Skeletal muscle cell (primary cell): Measurements from ENCODE around the gene SFSWAP.
A peak's percentile ranks its signal among the peaks of the same experiment; 100 is the strongest.

ENCODE experiments used
- DNase-seq: peaks from one replicate; pipeline ENCODE4 v3.0.0-alpha.2; 2010; ENCODE audit warnings: low read depth
- H3K4me3 ChIP-seq: 2 replicates; pipeline ENCODE4 v1.5.1; 2011; ENCODE audit warnings: low read depth, mild to moderate bottlenecking, control low read depth, low read length, moderate library complexity

Gene SFSWAP

GRCh38 chr12:131825146-131825892 lies 114.4 kb downstream of the SFSWAP start:
- DNase-seq = no peak
- no peak overlapping the region for H3K4me3 ChIP-seq

- no peak for DNase-seq
- no peak overlapping the region for H3K4me3 ChIP-seq
These were observed 115.4 kb downstream of the SFSWAP start for GRCh38 chr12:131826097-131826928.

DNA sequence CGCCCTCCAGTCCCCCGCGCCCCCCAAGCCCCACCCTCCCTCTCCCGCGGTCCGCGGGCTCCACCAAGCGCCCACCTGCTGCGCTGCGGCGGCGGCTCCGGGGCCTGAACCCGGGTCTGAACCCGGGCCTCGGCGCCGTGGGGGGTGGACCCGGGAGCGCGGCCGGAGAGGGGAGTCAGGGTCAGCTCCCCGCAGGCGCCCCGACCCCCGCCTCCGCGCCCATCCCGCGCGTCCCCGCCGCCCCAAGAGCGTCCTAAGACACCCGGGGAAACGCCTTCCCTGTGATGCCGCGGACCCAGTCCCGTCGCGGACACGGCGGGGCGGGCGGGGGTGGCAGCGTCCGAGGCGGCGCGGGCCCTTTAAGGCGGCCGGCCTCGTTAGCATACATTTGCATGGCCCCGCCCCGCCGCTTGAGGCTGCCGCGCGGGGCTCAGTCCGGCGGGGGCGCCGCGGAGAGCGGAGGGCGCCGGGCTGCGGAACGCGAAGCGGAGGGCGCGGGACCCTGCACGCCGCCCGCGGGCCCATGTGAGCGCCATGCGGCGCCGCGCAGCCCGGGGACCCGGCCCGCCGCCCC lies 117.2 kb downstream of the SFSWAP start, which contains the start of gene MMP17:
Gene MMP17 (plus strand): TSS at position 433 of the 574 bp plus-strand sequence. CDS start 102 bp downstream, at position 535.
- peak within 1 kb of the TSS; percentile 59 for H3K4me3 ChIP-seq
- DNase-seq = no peak

DNA sequence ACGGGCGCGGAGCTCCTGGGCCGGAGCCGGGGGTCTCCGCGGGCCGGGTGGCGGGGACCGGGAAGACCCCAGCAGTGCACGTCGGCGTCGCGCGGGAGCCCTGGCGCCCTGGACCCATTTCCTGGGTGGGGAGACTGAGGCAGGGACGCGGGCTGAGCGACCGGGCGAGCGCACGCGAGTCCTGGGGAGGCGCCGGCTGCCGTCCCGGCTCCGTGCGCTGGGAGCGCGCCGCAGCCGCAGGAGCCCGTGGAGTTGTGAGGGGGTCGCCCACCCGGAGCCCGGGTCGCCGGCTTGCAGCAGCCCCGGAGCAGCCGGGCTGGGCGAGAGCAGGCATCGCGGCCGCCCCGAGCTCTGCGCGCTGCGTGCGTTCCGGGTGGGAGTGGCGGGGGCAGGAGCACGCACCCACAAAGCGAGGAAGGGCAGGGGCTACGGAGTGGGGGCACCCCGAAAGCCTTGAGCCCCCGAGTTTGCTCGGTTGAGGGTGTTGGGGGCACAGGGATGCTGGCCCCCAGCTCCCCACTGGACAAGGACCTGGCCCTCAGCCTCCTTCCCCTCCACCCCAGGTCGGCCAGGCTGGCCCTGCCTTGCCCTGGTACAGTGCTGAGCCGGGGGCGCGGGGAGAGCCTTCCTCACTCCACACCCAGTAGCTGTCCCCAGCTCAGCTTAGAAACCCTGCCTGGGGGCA lies 117.9 kb downstream of the SFSWAP start:
- DNase-seq = no peak
- H3K4me3 ChIP-seq = peak overlapping the region; percentile 59

DNA sequence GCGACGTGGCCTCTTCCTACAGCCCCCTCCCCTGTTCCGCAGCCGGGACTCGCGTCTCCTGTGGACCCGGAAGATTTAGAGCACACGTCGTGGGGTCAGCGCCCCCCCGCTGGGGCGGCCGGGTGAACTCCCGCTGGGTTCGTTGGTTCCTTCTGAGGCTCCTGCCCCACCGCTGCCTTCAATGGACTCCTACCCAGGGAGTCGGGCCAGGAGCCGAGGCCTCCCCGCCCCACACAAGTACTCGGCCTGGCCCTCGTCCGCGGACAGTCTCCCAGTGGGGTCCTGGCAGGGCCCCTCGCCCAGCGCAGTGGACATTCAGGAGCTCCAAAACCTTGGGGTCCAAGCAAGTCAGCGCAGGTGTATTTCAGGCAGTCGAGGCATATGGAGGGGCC lies 118.5 kb downstream of the SFSWAP start:
- no peak for DNase-seq
- H3K4me3 ChIP-seq = peak overlapping the region; percentile 59

DNA sequence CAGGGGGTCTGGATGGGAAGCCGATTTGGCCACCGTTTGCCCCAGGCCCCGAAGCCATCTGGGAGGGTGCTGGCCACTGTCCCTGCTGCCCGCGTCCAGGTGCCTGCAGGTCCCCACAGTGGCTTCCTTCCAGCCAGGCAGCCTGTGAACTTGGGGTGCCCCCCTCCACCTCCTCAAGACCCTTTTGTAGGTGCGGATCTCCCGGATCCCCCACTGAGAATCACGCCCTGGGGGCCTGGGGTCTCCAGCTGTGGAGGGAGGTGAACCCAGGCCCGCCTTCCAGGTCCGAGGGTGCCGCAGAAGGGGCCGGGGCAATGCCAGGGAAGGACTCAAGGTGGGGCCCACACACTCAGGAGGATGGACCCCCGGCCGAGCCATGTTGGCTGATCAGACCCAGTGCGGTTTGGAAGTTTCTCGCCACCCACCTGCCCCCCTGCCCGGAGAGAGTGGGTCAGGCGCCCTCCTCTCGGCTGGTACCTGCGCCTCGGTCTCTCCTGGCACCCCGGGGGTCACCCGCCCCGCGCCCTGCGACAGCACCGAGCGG lies 119.0 kb downstream of the SFSWAP start:
- no peak for DNase-seq

DNA sequence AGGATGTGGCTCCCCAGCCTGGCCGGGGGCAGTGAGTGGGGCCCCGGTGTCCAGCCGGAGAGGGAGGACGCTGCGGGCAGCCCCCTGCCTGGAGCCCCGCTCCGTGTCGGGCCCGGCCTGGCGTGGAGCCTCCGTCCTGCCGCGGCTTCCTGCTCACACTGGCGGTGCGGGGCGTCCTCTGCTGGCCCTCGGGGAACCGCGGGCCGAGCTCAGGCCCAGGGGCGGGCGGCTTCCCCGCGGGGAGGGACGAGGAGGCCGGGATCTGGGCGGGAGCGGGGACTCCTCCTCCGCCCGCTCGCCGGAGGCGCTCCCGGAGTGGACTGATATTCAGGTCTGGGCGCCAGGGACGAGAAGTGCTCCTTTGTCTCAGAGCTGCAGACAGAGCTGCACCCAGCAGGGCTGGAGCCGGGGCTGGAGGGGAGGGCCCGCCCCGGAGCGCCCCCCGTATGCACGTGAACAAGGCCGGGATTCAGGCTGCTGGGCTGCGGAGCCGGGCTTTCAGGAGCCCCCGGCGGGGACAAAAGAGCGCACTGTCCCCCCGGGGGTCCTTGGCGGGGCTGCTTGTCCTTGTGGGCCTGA lies 119.5 kb downstream of the SFSWAP start:
- peak; percentile 57 for DNase-seq
- peak overlapping the region; percentile 59 for H3K4me3 ChIP-seq

More for the DNA sequence above, 119.0 kb downstream of the SFSWAP start:
- peak overlapping the region; percentile 59 for H3K4me3 ChIP-seq

DNA sequence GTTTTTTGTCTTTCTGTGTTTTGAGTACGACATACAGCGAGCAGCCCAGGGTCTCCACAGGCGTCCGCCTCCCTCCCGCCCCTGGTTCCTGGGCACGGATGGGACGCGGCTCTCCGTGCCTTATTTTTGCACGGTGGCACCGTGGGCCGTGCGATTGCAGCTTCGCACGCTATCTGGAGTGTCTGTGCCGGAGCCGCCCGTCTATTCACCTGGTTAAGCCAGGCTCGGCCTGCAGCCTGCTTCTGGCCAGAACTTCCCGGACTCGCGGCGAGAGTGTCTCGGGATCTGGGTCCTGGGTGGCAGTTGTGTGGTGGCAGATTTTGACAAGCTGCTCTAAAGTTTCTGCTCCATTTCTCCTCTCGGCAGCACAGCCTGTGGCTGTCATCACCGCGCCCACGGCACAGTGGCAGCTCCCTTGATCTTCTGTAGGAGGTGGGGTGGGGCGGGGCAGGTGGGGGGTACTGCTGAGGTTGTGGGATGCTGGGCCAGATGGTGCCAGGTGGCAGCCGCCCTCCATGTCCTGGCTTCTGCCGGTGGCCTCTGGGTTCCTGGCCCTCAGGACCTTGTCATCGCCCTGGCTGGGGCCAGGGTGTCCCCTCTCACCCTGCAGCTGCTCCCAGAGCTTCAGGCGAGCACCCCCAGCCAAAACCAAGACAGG lies 120.2 kb downstream of the SFSWAP start:
- H3K4me3 ChIP-seq = peak overlapping the region; percentile 59
- no peak for DNase-seq

- peak; percentile 60 for DNase-seq
- peak overlapping the region; percentile 59 for H3K4me3 ChIP-seq
These were observed 120.7 kb downstream of the SFSWAP start for GRCh38 chr12:131831635-131832041.

DNA sequence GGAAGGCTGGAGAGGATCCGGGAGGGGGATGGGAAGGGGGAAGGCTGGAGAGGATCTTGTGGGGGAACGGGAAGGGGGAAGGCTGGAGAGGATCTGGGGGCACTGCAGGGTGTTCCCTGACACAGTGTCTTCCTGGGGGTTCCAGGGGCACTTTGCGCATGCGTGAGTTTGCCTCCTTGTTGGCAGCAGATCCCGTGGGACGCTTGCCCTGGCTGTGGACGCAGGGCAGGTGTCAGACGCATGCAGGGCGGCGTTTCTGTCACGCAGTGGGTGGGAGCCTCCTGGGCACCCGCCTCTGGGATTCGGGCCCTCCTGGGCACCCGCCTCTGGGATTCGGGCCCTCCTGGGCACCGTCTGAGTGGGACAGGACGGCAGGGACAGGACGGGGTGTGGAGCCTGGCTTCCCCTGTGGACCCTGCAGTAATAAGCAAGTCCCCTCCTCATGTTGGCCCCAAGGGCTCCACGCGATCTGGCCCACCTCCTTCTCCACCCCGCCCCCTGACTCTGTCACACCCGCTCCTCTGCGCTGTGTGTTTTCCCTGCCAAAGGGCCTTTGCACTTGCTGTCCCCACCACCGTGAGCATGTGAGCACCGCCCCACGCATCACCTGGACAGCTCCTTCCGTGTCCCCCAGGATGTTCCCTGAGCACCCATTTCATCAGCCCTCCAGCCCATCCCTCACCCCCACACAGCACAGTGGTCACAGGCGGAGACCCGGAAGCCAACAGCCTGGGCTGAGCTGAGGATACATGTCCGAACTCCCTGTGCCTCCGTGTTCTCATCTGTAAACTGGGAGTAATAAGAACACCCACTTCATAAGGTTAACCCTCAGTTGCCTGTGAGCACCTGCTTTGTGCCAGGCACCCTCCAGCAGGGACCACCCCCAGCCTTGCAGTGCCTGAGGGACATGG lies 121.7 kb downstream of the SFSWAP start:
- no peak for DNase-seq
- peak overlapping the region; percentile 59 for H3K4me3 ChIP-seq

GRCh38 chr12:131833288-131833895 lies 122.5 kb downstream of the SFSWAP start:
- no peak for DNase-seq
- no peak overlapping the region for H3K4me3 ChIP-seq

GRCh38 chr12:131833896-131834641 lies 123.2 kb downstream of the SFSWAP start:
- no peak overlapping the region for H3K4me3 ChIP-seq
- DNase-seq = no peak

DNA sequence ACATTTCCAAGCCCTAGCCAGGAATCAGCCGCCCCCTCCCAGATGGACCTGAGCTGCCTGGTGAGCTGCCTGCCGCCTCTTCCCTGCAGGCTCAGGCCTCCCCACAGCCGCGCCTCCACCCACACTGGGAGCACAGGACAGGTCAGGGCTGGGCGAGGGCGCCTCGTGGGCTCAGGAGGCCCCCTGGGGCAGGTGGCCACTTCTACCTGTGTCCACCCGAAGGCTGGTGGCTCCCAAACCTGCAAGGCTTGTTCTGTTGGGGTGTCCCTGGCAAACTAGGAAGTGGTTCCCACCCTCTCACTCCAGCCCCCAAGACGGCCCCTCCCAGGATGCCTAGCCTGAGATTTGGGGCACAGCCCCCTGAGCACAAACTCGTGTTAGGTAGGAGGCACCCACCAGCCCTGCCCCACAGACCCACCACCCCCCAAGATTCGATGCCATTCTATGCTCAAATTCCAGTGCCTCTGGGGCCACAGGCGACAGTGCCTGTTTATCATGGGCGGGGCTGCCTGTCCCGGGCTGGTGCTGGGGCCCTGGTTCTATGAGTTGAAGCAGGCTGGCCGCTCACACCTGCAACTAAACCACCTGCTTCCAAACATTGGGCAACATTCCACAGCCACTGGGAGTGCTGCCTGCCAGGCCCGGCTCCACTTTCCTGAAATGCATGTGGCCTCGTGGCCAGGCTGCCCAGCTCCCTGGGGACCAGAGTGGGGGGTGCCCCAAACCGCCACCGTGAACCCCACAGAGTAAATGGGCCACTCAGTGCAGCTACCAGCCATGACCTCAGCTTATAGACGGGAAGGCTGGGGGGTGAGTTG lies 124.1 kb downstream of the SFSWAP start:
- no peak for DNase-seq
- H3K4me3 ChIP-seq = no peak overlapping the region

- no peak for DNase-seq
These were observed 124.8 kb downstream of the SFSWAP start for GRCh38 chr12:131835616-131836171.

GRCh38 chr12:131836193-131836592 lies 125.3 kb downstream of the SFSWAP start:
- no peak overlapping the region for H3K4me3 ChIP-seq
- no peak for DNase-seq

More at GRCh38 chr12:131835616-131836171, 124.8 kb downstream of the SFSWAP start:
- H3K4me3 ChIP-seq = no peak overlapping the region
